Suprapubic skin (tissue), 4 donors: ENCODE data around the gene PARD3B. TPM values are rescaled to one million over a fixed set of nuclear protein-coding genes. Genes with fewer than 3 reads are reported as not detected.

Experiments
- DNase-seq, 2 donors: peaks; one replicate each; pipeline ENCODE4 v3.0.0-alpha.2; 2019; ENCODE audit warnings: low spot score in 2 of 2
- H3K27ac ChIP-seq: fragments of 200-600 bp; sonication (generic); one replicate; pipeline ENCODE4 v1.5.1; 2019
- H3K27me3 ChIP-seq: fragments of 200-600 bp; sonication (generic); one replicate; pipeline ENCODE4 v1.5.1; 2019
- H3K36me3 ChIP-seq: fragments of 200-600 bp; sonication (generic); one replicate; pipeline ENCODE4 v1.5.1; 2019
- H3K4me1 ChIP-seq: fragments of 200-600 bp; sonication (generic); one replicate; pipeline ENCODE4 v1.5.1; 2019
- H3K4me3 ChIP-seq: fragments of 200-600 bp; sonication (generic); one replicate; pipeline ENCODE4 v1.5.1; 2019; ENCODE audit warnings: mild to moderate bottlenecking
- H3K9me3 ChIP-seq: fragments of 200-600 bp; sonication (generic); one replicate; pipeline ENCODE4 v1.5.1; 2019
- EP300 ChIP-seq: sonication (generic); formaldehyde crosslinking; IDR thresholded peaks from one replicate; pipeline ENCODE4 v1.6.1; 2017; ENCODE audit warnings: antibody characterized with exemption
- POLR2A ChIP-seq, 2 donors: fragments of 450-650 bp; IDR thresholded peaks; one replicate each; pipeline ENCODE4 v1.6.1; 2017; ENCODE audit warnings: antibody characterized with exemption in 2 of 2, mild to moderate bottlenecking in 2 of 2, moderate library complexity in 2 of 2
- POLR2AphosphoS5 ChIP-seq, 3 donors: sonication (generic); formaldehyde crosslinking; IDR thresholded peaks; one replicate each; pipeline ENCODE4 v1.6.1; 2017; ENCODE audit warnings: antibody characterized with exemption in 3 of 3
- WGBS: methylation state at CpG from one replicate; pipeline ENCODE4 v1.1.5; 2018; 5-methylcytosine and 5-hydroxymethylcytosine counted together
- total RNA-seq, 4 donors: library from RNA; depleted of rRNA; stranded (reverse); fragments of >200 nt; gene quantifications; one replicate each; pipeline ENCODE4 v1.1.0, GENCODE V29; 2016
- TF ChIP-seq, protein P1 (sequence below), 2 donors: fragments of 200-600 bp in 1 of 2; fragments of 450-650 bp in 1 of 2; sonication (generic) in 1 of 2; IDR thresholded peaks; one replicate each; pipeline ENCODE4 v1.5.1; 2016 to 2019; ENCODE audit warnings: antibody characterized with exemption in 2 of 2, mild to moderate bottlenecking in 1 of 2, moderate library complexity in 1 of 2

The PARD3B gene
- total RNA-seq, 4 donors from 2014 or later: 12.5 to 18.9 (median 15.5) TPM

DNA sequence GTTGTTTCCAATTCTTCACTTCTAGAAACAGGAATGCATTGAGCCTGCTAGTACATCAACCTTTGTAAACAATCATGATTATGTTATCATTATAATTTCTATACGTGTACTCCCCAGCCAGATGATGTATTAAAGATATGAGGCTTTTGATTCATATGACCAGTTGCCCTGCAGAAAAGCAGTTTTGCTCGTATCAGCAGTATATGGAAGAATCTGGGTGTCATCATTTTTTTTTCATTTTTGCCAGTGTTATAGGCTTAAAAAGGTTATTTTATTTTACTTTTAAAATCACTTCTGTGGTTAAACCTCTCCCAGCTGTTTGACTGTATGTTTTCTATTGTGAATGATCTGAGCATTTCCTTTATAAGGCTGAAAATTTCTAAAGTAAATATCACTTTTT is 665.2 kb downstream of the PARD3B start:
- 82% methylated on average over 2 of the region's 2 CpGs for WGBS
- Histone ChIP-seq H3K27ac (no peak overlapping the region), H3K27me3 (no peaks in the 10 kb centered on the region), H3K9me3 (no peaks in the 10 kb centered on the region), H3K4me1 (no peaks in the 10 kb centered on the region), H3K36me3 (no peaks in the 10 kb centered on the region), H3K4me3 (no peak overlapping the region)
- TF ChIP-seq EP300: no peak
- TF ChIP-seq POLR2A (IDR thresholded peaks at IDR 0.05): no peak
- no peak for TF ChIP-seq POLR2AphosphoS5 (IDR thresholded peaks at IDR 0.05)
- TF ChIP-seq, protein P1, sequence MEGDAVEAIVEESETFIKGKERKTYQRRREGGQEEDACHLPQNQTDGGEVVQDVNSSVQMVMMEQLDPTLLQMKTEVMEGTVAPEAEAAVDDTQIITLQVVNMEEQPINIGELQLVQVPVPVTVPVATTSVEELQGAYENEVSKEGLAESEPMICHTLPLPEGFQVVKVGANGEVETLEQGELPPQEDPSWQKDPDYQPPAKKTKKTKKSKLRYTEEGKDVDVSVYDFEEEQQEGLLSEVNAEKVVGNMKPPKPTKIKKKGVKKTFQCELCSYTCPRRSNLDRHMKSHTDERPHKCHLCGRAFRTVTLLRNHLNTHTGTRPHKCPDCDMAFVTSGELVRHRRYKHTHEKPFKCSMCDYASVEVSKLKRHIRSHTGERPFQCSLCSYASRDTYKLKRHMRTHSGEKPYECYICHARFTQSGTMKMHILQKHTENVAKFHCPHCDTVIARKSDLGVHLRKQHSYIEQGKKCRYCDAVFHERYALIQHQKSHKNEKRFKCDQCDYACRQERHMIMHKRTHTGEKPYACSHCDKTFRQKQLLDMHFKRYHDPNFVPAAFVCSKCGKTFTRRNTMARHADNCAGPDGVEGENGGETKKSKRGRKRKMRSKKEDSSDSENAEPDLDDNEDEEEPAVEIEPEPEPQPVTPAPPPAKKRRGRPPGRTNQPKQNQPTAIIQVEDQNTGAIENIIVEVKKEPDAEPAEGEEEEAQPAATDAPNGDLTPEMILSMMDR (IDR thresholded peaks at IDR 0.05): no peak
- no peak for DNase-seq

DNA sequence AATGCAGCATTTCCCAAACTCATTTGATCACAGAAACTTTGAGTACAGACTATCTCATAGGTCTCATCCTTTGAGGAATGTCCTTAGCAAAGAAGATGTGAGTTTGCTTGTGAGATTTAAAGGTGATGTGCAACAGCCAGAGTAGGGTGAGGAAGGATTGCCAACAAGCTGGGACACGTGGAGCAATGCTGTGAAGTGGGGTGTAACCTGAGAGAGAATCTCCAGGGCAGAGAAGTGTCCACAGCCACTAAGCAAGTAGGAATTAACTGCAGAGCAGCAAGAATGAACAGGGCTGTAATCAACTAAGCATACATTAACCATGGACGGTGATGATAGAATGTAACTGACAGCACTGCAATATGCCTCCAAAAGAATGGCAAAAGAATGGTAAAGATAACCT is 667.1 kb downstream of the PARD3B start:
- Histone ChIP-seq H3K4me3 (no peak overlapping the region), H3K27me3 (no peaks in the 10 kb centered on the region), H3K4me1 (no peaks in the 10 kb centered on the region), H3K36me3 (no peaks in the 10 kb centered on the region), H3K9me3 (no peaks in the 10 kb centered on the region), H3K27ac (no peak overlapping the region)
- no peak for TF ChIP-seq POLR2A (IDR thresholded peaks at IDR 0.05)
- TF ChIP-seq POLR2AphosphoS5 (IDR thresholded peaks at IDR 0.05): no peak
- TF ChIP-seq, protein P1 (IDR thresholded peaks at IDR 0.05): no peak
- TF ChIP-seq EP300: no peak
- no peak for DNase-seq
- 63% methylated on average over 2 of the region's 2 CpGs for WGBS

DNA sequence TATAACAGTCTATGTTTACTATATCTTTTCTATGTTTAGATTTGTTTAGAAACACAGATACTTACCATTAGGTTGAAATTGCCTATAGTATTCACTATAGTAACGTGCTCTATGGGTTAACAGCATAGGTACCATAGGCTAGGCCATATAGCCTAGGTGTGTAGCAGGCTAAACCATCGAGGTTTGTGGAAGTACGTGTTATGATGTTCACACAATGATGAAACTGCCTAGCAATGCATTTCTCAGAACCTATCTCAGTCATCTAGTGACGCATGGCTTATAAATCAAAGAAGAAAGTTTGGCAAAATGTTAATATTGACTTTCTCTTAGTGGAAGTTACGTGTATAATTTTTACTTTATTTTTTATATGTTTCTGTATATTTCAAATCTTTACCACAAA is 670.8 kb downstream of the PARD3B start:
- no peaks in the 10 kb centered on the region for H3K36me3 ChIP-seq
- no peaks in the 10 kb centered on the region for H3K9me3 ChIP-seq
- TF ChIP-seq EP300 (no peak), POLR2A (IDR thresholded peaks at IDR 0.05) (no peak), POLR2AphosphoS5 (IDR thresholded peaks at IDR 0.05) (no peak)
- TF ChIP-seq, protein P1 (IDR thresholded peaks at IDR 0.05): no peak
- no peak overlapping the region for H3K4me3 ChIP-seq
- no peak for DNase-seq
- no peaks in the 10 kb centered on the region for H3K4me1 ChIP-seq
- no peaks in the 10 kb centered on the region for H3K27me3 ChIP-seq
- no peak overlapping the region for H3K27ac ChIP-seq
- WGBS: 70% methylated on average over 5 of the region's 5 CpGs

DNA sequence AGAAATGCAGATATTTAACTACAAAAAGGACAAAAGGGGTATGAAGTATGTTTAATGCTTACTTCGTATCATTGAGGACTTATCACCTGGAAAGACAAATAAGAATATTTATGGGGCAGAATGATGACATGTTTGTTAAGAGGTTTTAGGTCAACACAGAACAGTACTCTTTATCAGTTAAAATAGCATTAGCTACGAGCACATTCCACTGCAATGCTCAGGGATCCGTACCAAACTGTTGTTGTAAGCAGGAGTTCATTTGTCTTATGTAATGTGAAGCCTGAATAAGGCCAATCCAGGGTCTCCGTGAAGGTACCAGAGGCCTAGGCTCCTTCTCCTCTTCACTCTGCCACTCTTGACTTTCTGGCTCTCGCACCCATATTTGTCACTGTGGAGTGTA is 671.3 kb downstream of the PARD3B start:
- no peak overlapping the region for H3K4me3 ChIP-seq
- H3K4me1 ChIP-seq: no peaks in the 10 kb centered on the region
- no peak for TF ChIP-seq POLR2AphosphoS5 (IDR thresholded peaks at IDR 0.05)
- TF ChIP-seq, protein P1 (IDR thresholded peaks at IDR 0.05): no peak
- no peak for TF ChIP-seq EP300
- no peak for TF ChIP-seq POLR2A (IDR thresholded peaks at IDR 0.05)
- H3K9me3 ChIP-seq: no peaks in the 10 kb centered on the region
- DNase-seq: no peak
- WGBS: 70% methylated on average over 5 of the region's 5 CpGs
- H3K27ac ChIP-seq: no peak overlapping the region
- H3K36me3 ChIP-seq: no peaks in the 10 kb centered on the region
- H3K27me3 ChIP-seq: no peaks in the 10 kb centered on the region

DNA sequence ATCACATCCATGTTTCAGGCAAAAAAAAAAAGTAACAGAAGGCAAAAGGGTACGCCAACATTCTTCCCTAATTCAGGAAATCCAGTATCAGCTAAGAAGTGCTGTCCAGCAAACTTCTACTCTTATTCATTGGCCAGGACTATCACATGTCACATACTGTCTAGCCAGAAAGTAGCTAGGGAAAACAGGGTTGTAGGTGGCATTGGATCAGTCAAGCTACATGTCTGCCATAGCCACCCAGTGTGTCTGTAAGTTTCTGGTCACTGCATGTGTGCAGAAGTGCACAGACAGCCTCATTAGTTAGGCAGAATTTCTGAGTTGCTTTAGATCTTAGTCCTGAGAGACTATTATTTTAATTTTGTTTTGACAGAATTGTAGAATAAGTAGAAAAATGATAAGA is 671.7 kb downstream of the PARD3B start:
- no peak for DNase-seq
- no peaks in the 10 kb centered on the region for H3K36me3 ChIP-seq
- 96% methylated on average over 1 of the region's 1 CpG for WGBS
- no peaks in the 10 kb centered on the region for H3K27me3 ChIP-seq
- TF ChIP-seq POLR2AphosphoS5 (IDR thresholded peaks at IDR 0.05) (no peak), EP300 (no peak), POLR2A (IDR thresholded peaks at IDR 0.05) (no peak)
- TF ChIP-seq, protein P1 (IDR thresholded peaks at IDR 0.05): no peak
- H3K27ac ChIP-seq: no peak overlapping the region
- H3K9me3 ChIP-seq: no peaks in the 10 kb centered on the region
- H3K4me1 ChIP-seq: no peaks in the 10 kb centered on the region
- H3K4me3 ChIP-seq: no peak overlapping the region
